OCI-LY1 (cell line): ENCODE results near the gene FERMT1.

Source experiments
- H2AFZ ChIP-seq: fragments of 200-600 bp; sonication (generic), shearing (Covaris generic); 2 replicates; pipeline ENCODE4 v1.6.0; 2014; ENCODE audit warnings: antibody characterized with exemption, mild to moderate bottlenecking, low read length
- H3F3A ChIP-seq: fragments of 200-600 bp; sonication (generic), shearing (Covaris generic); 2 replicates; pipeline ENCODE4 v1.6.0; 2014; ENCODE audit warnings: mild to moderate bottlenecking, antibody characterized with exemption, low read length, moderate library complexity; ENCODE audit not compliant: insufficient read depth
- H3K27ac ChIP-seq: fragments of 200-600 bp; sonication (generic); 2 replicates; pipeline ENCODE4 v1.5.1; 2014; ENCODE audit warnings: low read length, mixed run types, mild to moderate bottlenecking, low read depth; ENCODE audit not compliant: poor library complexity, severe bottlenecking
- H3K27me3 ChIP-seq: fragments of 200-600 bp; sonication (generic); 2 replicates; pipeline ENCODE4 v1.6.0; 2014; ENCODE audit warnings: antibody characterized with exemption, mild to moderate bottlenecking, low read length, moderate library complexity; ENCODE audit not compliant: insufficient read depth
- H3K36me3 ChIP-seq: fragments of 200-600 bp; sonication (generic); 2 replicates; pipeline ENCODE4 v1.6.1; 2014; ENCODE audit warnings: mild to moderate bottlenecking, antibody characterized with exemption, low read length, moderate library complexity, mixed read lengths; ENCODE audit not compliant: insufficient read depth
- H3K4me1 ChIP-seq: fragments of 200-600 bp; sonication (generic); 2 replicates; pipeline ENCODE4 v1.5.1; 2014; ENCODE audit warnings: mild to moderate bottlenecking, low read length, moderate library complexity; ENCODE audit not compliant: insufficient read depth, severe bottlenecking
- H3K4me2 ChIP-seq: fragments of 200-600 bp; sonication (generic), shearing (Covaris generic); 2 replicates; pipeline ENCODE4 v1.6.1; 2014; ENCODE audit warnings: low read length
- H3K4me3 ChIP-seq: fragments of 200-600 bp; sonication (generic); 2 replicates; pipeline ENCODE4 v1.5.1; 2014; ENCODE audit warnings: low read length, low read depth, mild to moderate bottlenecking, mixed read lengths; ENCODE audit not compliant: poor library complexity, severe bottlenecking
- H3K79me2 ChIP-seq: fragments of 200-600 bp; shearing (Covaris generic); 2 replicates; pipeline ENCODE4 v1.6.1; 2016; ENCODE audit warnings: mixed run types, low read length, mixed read lengths; ENCODE audit not compliant: insufficient read depth
- H3K9ac ChIP-seq: fragments of 200-600 bp; sonication (generic), shearing (Covaris generic); 2 replicates; pipeline ENCODE4 v1.6.1; 2014; ENCODE audit warnings: mild to moderate bottlenecking, low read length, mixed read lengths
- H3K9me2 ChIP-seq: fragments of 200-600 bp; sonication (generic), shearing (Covaris generic); 2 replicates; pipeline ENCODE4 v1.6.1; 2014; ENCODE audit warnings: low read depth, mild to moderate bottlenecking, low read length, mixed read lengths
- H3K9me3 ChIP-seq: fragments of 200-600 bp; shearing (Covaris generic); 2 replicates; pipeline ENCODE4 v1.6.1; 2014; ENCODE audit warnings: low read length, mixed read lengths
- H4K20me1 ChIP-seq: fragments of 200-600 bp; sonication (generic), shearing (Covaris generic); 2 replicates; pipeline ENCODE4 v1.6.0; 2016; ENCODE audit warnings: mild to moderate bottlenecking, low read length; ENCODE audit not compliant: insufficient read depth
- EZH2 ChIP-seq: fragments of 200-600 bp; sonication (generic), shearing (Covaris generic); IDR thresholded peaks from 2 replicates; pipeline ENCODE4 v1.8.0; 2017; ENCODE audit warnings: borderline replicate concordance, mixed run types, mild to moderate bottlenecking, antibody characterized with exemption, low read length, moderate library complexity, mixed read lengths
- TF ChIP-seq, protein P1 (sequence below): fragments of 200-600 bp; sonication (generic), shearing (Covaris generic); IDR thresholded peaks from 2 replicates; pipeline ENCODE4 v1.5.1; 2017; ENCODE audit warnings: mild to moderate bottlenecking, antibody characterized with exemption, low read length, moderate library complexity, mixed read lengths

Gene FERMT1

DNA sequence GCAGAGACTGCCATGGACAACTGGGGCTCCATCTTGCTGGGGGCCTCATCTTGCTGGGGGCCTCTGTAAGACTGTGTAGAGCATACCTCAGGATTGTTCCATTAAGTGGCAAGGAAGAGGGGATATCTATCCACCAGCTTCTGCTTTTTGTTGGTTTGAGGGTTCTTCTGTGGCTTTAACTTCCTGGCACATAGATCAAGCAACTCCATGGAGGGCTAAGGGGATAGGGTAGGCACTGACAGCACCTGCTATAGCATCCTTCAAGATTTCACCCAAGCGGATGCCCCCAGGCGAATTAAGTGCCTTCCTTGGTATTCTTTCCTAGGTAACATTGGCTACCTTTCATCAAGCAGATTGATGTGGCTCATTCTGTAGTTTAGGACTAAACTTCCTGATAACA is 65.1 kb downstream of the FERMT1 start:
- Histone ChIP-seq H3K79me2 (no peaks in the 10 kb centered on the region), H3K27ac (no peak overlapping the region), H4K20me1 (no peaks in the 10 kb centered on the region), H3K9me2 (no peaks in the 10 kb centered on the region), H3K27me3 (no peaks in the 10 kb centered on the region), H3K36me3 (no peaks in the 10 kb centered on the region), H3K4me2 (no peak overlapping the region), H2AFZ (no peak overlapping the region), H3K4me3 (no peak overlapping the region), H3F3A (no peaks in the 10 kb centered on the region), H3K9me3 (no peaks in the 10 kb centered on the region), H3K4me1 (no peaks in the 10 kb centered on the region), H3K9ac (no peak overlapping the region)
- no peak for TF ChIP-seq EZH2
- TF ChIP-seq, protein P1, sequence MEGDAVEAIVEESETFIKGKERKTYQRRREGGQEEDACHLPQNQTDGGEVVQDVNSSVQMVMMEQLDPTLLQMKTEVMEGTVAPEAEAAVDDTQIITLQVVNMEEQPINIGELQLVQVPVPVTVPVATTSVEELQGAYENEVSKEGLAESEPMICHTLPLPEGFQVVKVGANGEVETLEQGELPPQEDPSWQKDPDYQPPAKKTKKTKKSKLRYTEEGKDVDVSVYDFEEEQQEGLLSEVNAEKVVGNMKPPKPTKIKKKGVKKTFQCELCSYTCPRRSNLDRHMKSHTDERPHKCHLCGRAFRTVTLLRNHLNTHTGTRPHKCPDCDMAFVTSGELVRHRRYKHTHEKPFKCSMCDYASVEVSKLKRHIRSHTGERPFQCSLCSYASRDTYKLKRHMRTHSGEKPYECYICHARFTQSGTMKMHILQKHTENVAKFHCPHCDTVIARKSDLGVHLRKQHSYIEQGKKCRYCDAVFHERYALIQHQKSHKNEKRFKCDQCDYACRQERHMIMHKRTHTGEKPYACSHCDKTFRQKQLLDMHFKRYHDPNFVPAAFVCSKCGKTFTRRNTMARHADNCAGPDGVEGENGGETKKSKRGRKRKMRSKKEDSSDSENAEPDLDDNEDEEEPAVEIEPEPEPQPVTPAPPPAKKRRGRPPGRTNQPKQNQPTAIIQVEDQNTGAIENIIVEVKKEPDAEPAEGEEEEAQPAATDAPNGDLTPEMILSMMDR = no peak

DNA sequence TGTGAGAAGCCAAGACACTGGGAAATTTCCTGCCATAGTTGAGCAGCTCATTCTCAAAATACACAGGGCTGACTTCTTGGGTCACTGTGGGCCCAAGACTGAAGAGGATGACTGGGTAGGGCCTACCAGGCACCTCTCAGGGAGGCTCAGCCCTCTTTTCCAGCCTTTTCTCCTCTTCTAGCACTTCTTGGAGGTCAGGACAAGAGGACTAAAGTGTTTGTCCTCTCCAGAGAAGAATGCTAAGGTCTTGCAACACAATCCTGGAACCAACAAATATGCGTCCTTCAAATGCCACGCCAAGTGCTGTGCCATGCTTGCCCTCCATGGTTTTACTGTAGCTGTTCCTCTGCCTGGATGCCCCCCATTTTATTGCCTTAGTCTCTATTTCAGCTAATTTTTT is 65.7 kb downstream of the FERMT1 start:
- Histone ChIP-seq H3K9ac (no peak overlapping the region), H3K4me3 (no peak overlapping the region), H3K9me3 (no peaks in the 10 kb centered on the region), H3K4me2 (no peak overlapping the region), H3K27ac (no peak overlapping the region), H3K4me1 (no peaks in the 10 kb centered on the region), H3K9me2 (no peaks in the 10 kb centered on the region), H4K20me1 (no peaks in the 10 kb centered on the region), H3K36me3 (no peaks in the 10 kb centered on the region), H3F3A (no peaks in the 10 kb centered on the region), H2AFZ (no peak overlapping the region), H3K27me3 (no peaks in the 10 kb centered on the region), H3K79me2 (no peaks in the 10 kb centered on the region)
- no peak for TF ChIP-seq EZH2
- TF ChIP-seq, protein P1 = no peak

GRCh38 chr20:6055981-6056569 is 66.8 kb downstream of the FERMT1 start:
- Histone ChIP-seq H3K4me1 (no peaks in the 10 kb centered on the region), H4K20me1 (no peaks in the 10 kb centered on the region), H3K79me2 (no peaks in the 10 kb centered on the region)

More at GRCh38 chr20:6055981-6056569, 66.8 kb downstream of the FERMT1 start:
- H3K27me3 ChIP-seq = no peaks in the 10 kb centered on the region
- H3K9me2 ChIP-seq = no peaks in the 10 kb centered on the region
- no peak overlapping the region for H2AFZ ChIP-seq
- H3K9ac ChIP-seq = no peak overlapping the region
- no peak overlapping the region for H3K4me3 ChIP-seq
- no peaks in the 10 kb centered on the region for H3F3A ChIP-seq
- H3K9me3 ChIP-seq = no peaks in the 10 kb centered on the region
- H3K27ac ChIP-seq = no peak overlapping the region
- no peak overlapping the region for H3K4me2 ChIP-seq
- no peaks in the 10 kb centered on the region for H3K36me3 ChIP-seq
- TF ChIP-seq, protein P1 = no peak
- no peak for TF ChIP-seq EZH2
